GM12878 (cell line): Measurements from ENCODE around the gene MYRFL. TPM values are rescaled to one million over a fixed set of nuclear protein-coding genes. Genes with fewer than 3 reads are reported as not detected.

Experiments
- CREM ChIP-seq: IDR thresholded peaks from 2 replicates; pipeline ENCODE4 v1.6.1; 2014; ENCODE audit warnings: antibody characterized with exemption, low read depth
- JUNB ChIP-seq: IDR thresholded peaks from 2 replicates; pipeline ENCODE4 v1.6.1; 2016; ENCODE audit warnings: antibody characterized with exemption, mild to moderate bottlenecking
- WRNIP1 ChIP-seq: IDR thresholded peaks from 2 replicates; pipeline ENCODE4 v1.6.1; 2011; ENCODE audit warnings: low read depth, low read length, improper control_type of control experiment, borderline replicate concordance
- YBX1 ChIP-seq: fragments of 450-650 bp; IDR thresholded peaks from 2 replicates; pipeline ENCODE4 v1.6.1; 2016; ENCODE audit warnings: antibody characterized with exemption
- YY1 ChIP-seq: IDR thresholded peaks from 2 replicates; pipeline ENCODE4 v1.6.1; 2011; ENCODE audit warnings: low read depth, mild to moderate bottlenecking, low read length
- ZNF217 ChIP-seq: fragments of 450-650 bp; IDR thresholded peaks from 2 replicates; pipeline ENCODE4 v1.6.1; 2017; ENCODE audit warnings: antibody characterized with exemption, mild to moderate bottlenecking
- ZNF622 ChIP-seq: fragments of 450-650 bp; IDR thresholded peaks from 2 replicates; pipeline ENCODE4 v1.6.1; 2017; ENCODE audit warnings: mild to moderate bottlenecking, inconsistent platforms
- ZZZ3 ChIP-seq: IDR thresholded peaks from 2 replicates; pipeline ENCODE4 v1.6.1; 2011; ENCODE audit warnings: low read depth; ENCODE audit not compliant: control insufficient read depth, insufficient read length
- polyA plus RNA-seq, 11 experiments: library from polyadenylated mRNA; depleted of rRNA in 4 of 11; unstranded in 6 of 11; stranded (reverse) in 5 of 11; fragments of >200 nt; fragmentation: Nextera tagmentation in 4 of 11; fragmentation: Illumina TruSeq in 1 of 11; extraction: Ambion mirVana in 4 of 11; extraction: Trizol in 1 of 11; gene quantifications; 1 replicate in 1 of 11; 2 replicates in 10 of 11; pipeline versions ENCODE4 v1.2.1 to v1.2.3, GENCODE V29; 2011 to 2016; ENCODE audit warnings: inconsistent platforms in 2 of 11, missing spikeins in 2 of 11, low read depth in 1 of 11
- total RNA-seq, 4 experiments: library from RNA; depleted of rRNA in 3 of 4; stranded (reverse); fragments of >200 nt in 3 of 4; fragmentation: Illumina TruSeq in 1 of 4; extraction: Trizol in 1 of 4; gene quantifications; 2 replicates each; pipeline versions ENCODE4 v1.2.1 to v1.2.3, GENCODE V29; 2013 to 2021
- TF ChIP-seq, protein P1 (sequence below): IDR thresholded peaks from 2 replicates; pipeline ENCODE4 v1.6.1; 2011; ENCODE audit warnings: borderline replicate concordance, low read depth, mild to moderate bottlenecking, moderate library complexity, low read length; ENCODE audit not compliant: insufficient read depth, poor library complexity, severe bottlenecking
- TF ChIP-seq, protein P2 (sequence below): fragments of 450-650 bp; IDR thresholded peaks from 2 replicates; pipeline ENCODE4 v1.6.1; 2018; ENCODE audit warnings: mild to moderate bottlenecking, low read depth, moderate library complexity; ENCODE audit not compliant: partially characterized antibody

Gene MYRFL
- total and polyA plus RNA-seq, 10 of the 15 experiments (the other 5 are each of a cell fraction or from before 2014, with no cell fraction given): 0.24 to 1.8 (median 0.64) TPM

DNA sequence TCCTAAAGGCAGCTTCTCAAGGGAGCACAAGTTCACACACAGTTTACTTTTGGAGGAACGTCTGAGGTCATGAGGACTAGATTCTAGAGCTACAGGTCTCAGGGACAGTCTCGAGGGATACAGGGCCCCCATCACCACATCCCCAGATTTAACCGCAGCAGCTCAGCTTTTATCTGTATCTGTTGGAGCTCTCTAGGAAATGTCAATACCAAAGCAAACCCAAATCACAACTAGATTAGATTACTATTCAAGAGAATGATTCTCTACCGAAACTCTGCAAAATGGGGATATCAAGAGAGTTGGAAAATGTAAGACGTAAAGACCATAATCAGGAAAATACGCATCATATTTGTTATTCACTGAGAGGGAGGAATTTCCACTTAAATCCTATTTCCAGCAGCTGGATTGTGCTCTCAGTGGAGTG, 4.0 kb upstream of the MYRFL start (continued):
- TF ChIP-seq, protein P1, sequence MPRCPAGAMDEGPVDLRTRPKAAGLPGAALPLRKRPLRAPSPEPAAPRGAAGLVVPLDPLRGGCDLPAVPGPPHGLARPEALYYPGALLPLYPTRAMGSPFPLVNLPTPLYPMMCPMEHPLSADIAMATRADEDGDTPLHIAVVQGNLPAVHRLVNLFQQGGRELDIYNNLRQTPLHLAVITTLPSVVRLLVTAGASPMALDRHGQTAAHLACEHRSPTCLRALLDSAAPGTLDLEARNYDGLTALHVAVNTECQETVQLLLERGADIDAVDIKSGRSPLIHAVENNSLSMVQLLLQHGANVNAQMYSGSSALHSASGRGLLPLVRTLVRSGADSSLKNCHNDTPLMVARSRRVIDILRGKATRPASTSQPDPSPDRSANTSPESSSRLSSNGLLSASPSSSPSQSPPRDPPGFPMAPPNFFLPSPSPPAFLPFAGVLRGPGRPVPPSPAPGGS: no peak
- no peak for TF ChIP-seq YY1
- TF ChIP-seq CREM: no peak
- no peak for TF ChIP-seq ZNF622
- no peak for TF ChIP-seq JUNB
- no peak for TF ChIP-seq YBX1
- TF ChIP-seq, protein P2, sequence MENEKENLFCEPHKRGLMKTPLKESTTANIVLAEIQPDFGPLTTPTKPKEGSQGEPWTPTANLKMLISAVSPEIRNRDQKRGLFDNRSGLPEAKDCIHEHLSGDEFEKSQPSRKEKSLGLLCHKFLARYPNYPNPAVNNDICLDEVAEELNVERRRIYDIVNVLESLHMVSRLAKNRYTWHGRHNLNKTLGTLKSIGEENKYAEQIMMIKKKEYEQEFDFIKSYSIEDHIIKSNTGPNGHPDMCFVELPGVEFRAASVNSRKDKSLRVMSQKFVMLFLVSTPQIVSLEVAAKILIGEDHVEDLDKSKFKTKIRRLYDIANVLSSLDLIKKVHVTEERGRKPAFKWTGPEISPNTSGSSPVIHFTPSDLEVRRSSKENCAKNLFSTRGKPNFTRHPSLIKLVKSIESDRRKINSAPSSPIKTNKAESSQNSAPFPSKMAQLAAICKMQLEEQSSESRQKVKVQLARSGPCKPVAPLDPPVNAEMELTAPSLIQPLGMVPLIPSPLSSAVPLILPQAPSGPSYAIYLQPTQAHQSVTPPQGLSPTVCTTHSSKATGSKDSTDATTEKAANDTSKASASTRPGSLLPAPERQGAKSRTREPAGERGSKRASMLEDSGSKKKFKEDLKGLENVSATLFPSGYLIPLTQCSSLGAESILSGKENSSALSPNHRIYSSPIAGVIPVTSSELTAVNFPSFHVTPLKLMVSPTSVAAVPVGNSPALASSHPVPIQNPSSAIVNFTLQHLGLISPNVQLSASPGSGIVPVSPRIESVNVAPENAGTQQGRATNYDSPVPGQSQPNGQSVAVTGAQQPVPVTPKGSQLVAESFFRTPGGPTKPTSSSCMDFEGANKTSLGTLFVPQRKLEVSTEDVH: no peak
- no peak for TF ChIP-seq ZNF217
- no peak for TF ChIP-seq ZZZ3
- TF ChIP-seq WRNIP1: no peak
- TF ChIP-seq, all 136 proteins: peak for 0
